MG63 (cell line): ENCODE results near the gene SGCA. TPM values are rescaled to one million over a fixed set of nuclear protein-coding genes. Genes with fewer than 3 reads are reported as not detected.

Experiments used
- DNase-seq: peaks from one replicate; pipeline ENCODE4 v3.0.0-alpha.2; 2020
- H3K27me3 ChIP-seq: fragments of 250-450 bp; sonication (Bioruptor Pico); 2 replicates; pipeline ENCODE4 v1.5.1; 2020; ENCODE audit warnings: mild to moderate bottlenecking, moderate library complexity
- H3K36me3 ChIP-seq: fragments of 250-450 bp; sonication (Bioruptor Pico); 2 replicates; pipeline ENCODE4 v1.5.1; 2020; ENCODE audit warnings: mild to moderate bottlenecking, moderate library complexity
- H3K4me3 ChIP-seq: fragments of 250-450 bp; sonication (Bioruptor Pico); 2 replicates; pipeline ENCODE4 v1.5.1; 2020; ENCODE audit warnings: mild to moderate bottlenecking, moderate library complexity
- H3K9me3 ChIP-seq: fragments of 250-450 bp; sonication (Bioruptor Pico); 2 replicates; pipeline ENCODE4 v1.5.1; 2020; ENCODE audit warnings: mild to moderate bottlenecking, moderate library complexity
- total RNA-seq: library from RNA; depleted of rRNA; stranded (reverse); fragments of >200 nt; shearing (Covaris generic); gene quantifications from 2 replicates; pipeline ENCODE4 v1.2.3, GENCODE V29; 2014; ENCODE audit warnings: low replicate concordance

Gene SGCA
- total RNA-seq, 1 experiment from 2014 or later = 1.1 TPM

GRCh38 chr17:50183421-50183994 lies 17.7 kb downstream of the SGCA start:
- H3K36me3 ChIP-seq = peaks cover 59% of the 10 kb centered on the region
- DNase-seq = no peak

GRCh38 chr17:50184064-50184463 lies 18.3 kb downstream of the SGCA start:
- no peak for DNase-seq
- Histone ChIP-seq H3K4me3 (no peak overlapping the region), H3K9me3 (no peaks in the 10 kb centered on the region), H3K27me3 (no peaks in the 10 kb centered on the region), H3K36me3 (peaks cover 64% of the 10 kb centered on the region)

More at GRCh38 chr17:50183421-50183994, 17.7 kb downstream of the SGCA start:
- Histone ChIP-seq H3K4me3 (no peak overlapping the region), H3K27me3 (no peaks in the 10 kb centered on the region), H3K9me3 (no peaks in the 10 kb centered on the region)

GRCh38 chr17:50184611-50185398 lies 19.0 kb downstream of the SGCA start:
- H3K4me3 ChIP-seq = no peak overlapping the region

GRCh38 chr17:50185631-50186471 lies 20.0 kb downstream of the SGCA start:
- no peak for DNase-seq
- H3K36me3 ChIP-seq = peaks cover 82% of the 10 kb centered on the region
- H3K4me3 ChIP-seq = no peak overlapping the region
- H3K27me3 ChIP-seq = no peaks in the 10 kb centered on the region
- no peaks in the 10 kb centered on the region for H3K9me3 ChIP-seq

More at GRCh38 chr17:50184611-50185398, 19.0 kb downstream of the SGCA start:
- DNase-seq = no peak
- no peaks in the 10 kb centered on the region for H3K27me3 ChIP-seq
- H3K36me3 ChIP-seq = peaks cover 72% of the 10 kb centered on the region
- no peaks in the 10 kb centered on the region for H3K9me3 ChIP-seq

- Histone ChIP-seq H3K36me3 (peaks cover 88% of the 10 kb centered on the region), H3K27me3 (no peaks in the 10 kb centered on the region), H3K4me3 (no peak overlapping the region), H3K9me3 (no peaks in the 10 kb centered on the region)
- no peak for DNase-seq
Measured at GRCh38 chr17:50186661-50187393, 21.0 kb downstream of the SGCA start.

GRCh38 chr17:50187394-50187725 lies 21.6 kb downstream of the SGCA start:
- Histone ChIP-seq H3K36me3 (peaks cover 93% of the 10 kb centered on the region), H3K4me3 (no peak overlapping the region), H3K9me3 (no peaks in the 10 kb centered on the region), H3K27me3 (no peaks in the 10 kb centered on the region)
- no peak for DNase-seq

- DNase-seq = no peak
- Histone ChIP-seq H3K27me3 (no peaks in the 10 kb centered on the region), H3K9me3 (no peaks in the 10 kb centered on the region), H3K4me3 (no peak overlapping the region), H3K36me3 (peaks cover 98% of the 10 kb centered on the region)
Measured at GRCh38 chr17:50187751-50188530, 22.1 kb downstream of the SGCA start.

- Histone ChIP-seq H3K36me3 (peaks cover 98% of the 10 kb centered on the region), H3K27me3 (no peaks in the 10 kb centered on the region), H3K9me3 (no peaks in the 10 kb centered on the region), H3K4me3 (no peak overlapping the region)
- DNase-seq = no peak
Measured at GRCh38 chr17:50188531-50188920, 22.7 kb downstream of the SGCA start.

- Histone ChIP-seq H3K27me3 (no peaks in the 10 kb centered on the region), H3K4me3 (no peak overlapping the region), H3K9me3 (no peaks in the 10 kb centered on the region), H3K36me3 (peaks cover 98% of the 10 kb centered on the region)
- DNase-seq = no peak
Measured at GRCh38 chr17:50188921-50189549, 23.2 kb downstream of the SGCA start.

- DNase-seq = no peak
- peaks cover 99% of the 10 kb centered on the region for H3K36me3 ChIP-seq
- no peaks in the 10 kb centered on the region for H3K9me3 ChIP-seq
- no peak overlapping the region for H3K4me3 ChIP-seq
- H3K27me3 ChIP-seq = no peaks in the 10 kb centered on the region
Measured at GRCh38 chr17:50189550-50190292, 23.9 kb downstream of the SGCA start.

- H3K9me3 ChIP-seq = no peaks in the 10 kb centered on the region
- no peak overlapping the region for H3K4me3 ChIP-seq
- no peaks in the 10 kb centered on the region for H3K27me3 ChIP-seq
- H3K36me3 ChIP-seq = peaks cover 100% of the 10 kb centered on the region
- DNase-seq = no peak
Measured at GRCh38 chr17:50190293-50190602, 24.4 kb downstream of the SGCA start.

- Histone ChIP-seq H3K4me3 (no peak overlapping the region), H3K9me3 (no peaks in the 10 kb centered on the region), H3K27me3 (no peaks in the 10 kb centered on the region), H3K36me3 (peaks cover 100% of the 10 kb centered on the region)
- DNase-seq = no peak
Measured at GRCh38 chr17:50190603-50191358, 25.0 kb downstream of the SGCA start.

- H3K27me3 ChIP-seq = no peaks in the 10 kb centered on the region
- no peaks in the 10 kb centered on the region for H3K9me3 ChIP-seq
- DNase-seq = no peak
- H3K36me3 ChIP-seq = peaks cover 100% of the 10 kb centered on the region
- no peak overlapping the region for H3K4me3 ChIP-seq
Measured at GRCh38 chr17:50191359-50192143, 25.7 kb downstream of the SGCA start.

GRCh38 chr17:50192144-50192617 lies 26.4 kb downstream of the SGCA start:
- Histone ChIP-seq H3K36me3 (peaks cover 100% of the 10 kb centered on the region), H3K27me3 (no peaks in the 10 kb centered on the region), H3K9me3 (no peaks in the 10 kb centered on the region), H3K4me3 (no peak overlapping the region)
- no peak for DNase-seq
